ENCODE measurements around the gene SMOC1.

SMOC1 gene

GRCh38 chr14:70034257-70034656 is 155.0 kb downstream of the SMOC1 start:
- DNase-seq (ENCODE audit: low read depth in 2 of 2) = no peak

- DNase-seq (ENCODE audit: low read depth in 2 of 2) = no peak
Observed at GRCh38 chr14:70036665-70037064, 157.4 kb downstream of the SMOC1 start.

- DNase-seq (ENCODE audit: low read depth in 2 of 2) = no peak
Observed at GRCh38 chr14:70043001-70043400, 163.8 kb downstream of the SMOC1 start.

- DNase-seq (ENCODE audit: low read depth in 2 of 2) = no peak
Observed at GRCh38 chr14:70045310-70045709, 166.1 kb downstream of the SMOC1 start.

- DNase-seq (ENCODE audit: low read depth in 2 of 2) = no peak
Observed at GRCh38 chr14:70045844-70046535, 166.8 kb downstream of the SMOC1 start.

- DNase-seq (ENCODE audit: low read depth in 2 of 2) = no peak
Observed at GRCh38 chr14:70047598-70048312, 168.5 kb downstream of the SMOC1 start.

- no peak for DNase-seq (ENCODE audit: low read depth in 2 of 2)
Observed at GRCh38 chr14:70048313-70048654, 169.1 kb downstream of the SMOC1 start.

- no peak for DNase-seq (ENCODE audit: low read depth in 2 of 2)
Observed at GRCh38 chr14:70049605-70050004, 170.4 kb downstream of the SMOC1 start.

GRCh38 chr14:70050136-70050535 is 170.9 kb downstream of the SMOC1 start:
- no peak for DNase-seq (ENCODE audit: low read depth in 2 of 2)

- DNase-seq (ENCODE audit: low read depth in 2 of 2) = no peak
Observed at GRCh38 chr14:70052990-70053389, 173.8 kb downstream of the SMOC1 start.

- no peak for DNase-seq (ENCODE audit: low read depth in 2 of 2)
Observed at GRCh38 chr14:70057519-70058136, 178.4 kb downstream of the SMOC1 start.

- DNase-seq (ENCODE audit: low read depth in 2 of 2) = no peak
Observed at GRCh38 chr14:70059545-70059944, 180.3 kb downstream of the SMOC1 start.

GRCh38 chr14:70061108-70061507 is 181.9 kb downstream of the SMOC1 start:
- DNase-seq (ENCODE audit: low read depth in 2 of 2) = no peak

GRCh38 chr14:70064136-70064865 is 185.1 kb downstream of the SMOC1 start:
- no peak for DNase-seq (ENCODE audit: low read depth in 2 of 2)

GRCh38 chr14:70067810-70068209 is 188.6 kb downstream of the SMOC1 start:
- DNase-seq (ENCODE audit: low read depth in 2 of 2) = no peak

GRCh38 chr14:70069186-70069585 is 190.0 kb downstream of the SMOC1 start:
- no peak for DNase-seq (ENCODE audit: low read depth in 2 of 2)

- DNase-seq (ENCODE audit: low read depth in 2 of 2) = peak; percentile 43 to 56
Observed at GRCh38 chr14:70073924-70074566, 194.8 kb downstream of the SMOC1 start.

- DNase-seq (ENCODE audit: low read depth in 2 of 2) = no peak
Observed at GRCh38 chr14:70077005-70077404, 197.8 kb downstream of the SMOC1 start.

GRCh38 chr14:70077720-70078119 is 198.5 kb downstream of the SMOC1 start:
- no peak for DNase-seq (ENCODE audit: low read depth in 2 of 2)

- DNase-seq (ENCODE audit: low read depth in 2 of 2) = no peak
Observed at GRCh38 chr14:70078329-70078728, 199.1 kb downstream of the SMOC1 start.

GRCh38 chr14:70080076-70080475 is 200.9 kb downstream of the SMOC1 start:
- no peak for DNase-seq (ENCODE audit: low read depth in 2 of 2)
